Smooth muscle cell (in vitro differentiated cells): ENCODE data around the gene AUNIP. TPM values are rescaled to one million over a fixed set of nuclear protein-coding genes. Genes with fewer than 3 reads are reported as not detected.

Experiments
- DNase-seq: peaks from one replicate; lab custom pipeline; 2025; ENCODE audit not compliant: unreplicated experiment; lab: John Stamatoyannopoulos, UW
- H2AFZ ChIP-seq: fragments of 200-600 bp; sonication (generic); 2 replicates; pipeline ENCODE4 v1.6.0; 2016; ENCODE audit warnings: antibody characterized with exemption, low read depth, mild to moderate bottlenecking
- H3F3A ChIP-seq: fragments of 200-600 bp; sonication (generic); 2 replicates; pipeline ENCODE4 v1.6.0; 2017; ENCODE audit warnings: antibody characterized with exemption, low read depth
- H3K27ac ChIP-seq: fragments of 200-600 bp; sonication (generic); 2 replicates; pipeline ENCODE4 v1.5.1; 2016; ENCODE audit warnings: low read depth, mild to moderate bottlenecking
- H3K27me3 ChIP-seq: fragments of 200-600 bp; sonication (generic); 2 replicates; pipeline ENCODE4 v1.6.1; 2016; ENCODE audit warnings: low read depth, mild to moderate bottlenecking
- H3K36me3 ChIP-seq: fragments of 200-600 bp; sonication (generic); 2 replicates; pipeline ENCODE4 v1.5.1; 2016; ENCODE audit warnings: low read depth
- H3K4me1 ChIP-seq: fragments of 200-600 bp; sonication (generic); 2 replicates; pipeline ENCODE4 v1.5.1; 2016; ENCODE audit warnings: low read depth
- H3K4me2 ChIP-seq: fragments of 200-600 bp; sonication (generic); 2 replicates; pipeline ENCODE4 v1.6.0; 2016; ENCODE audit warnings: mild to moderate bottlenecking
- H3K4me3 ChIP-seq: fragments of 200-600 bp; sonication (generic); 2 replicates; pipeline ENCODE4 v1.5.1; 2016; ENCODE audit warnings: mild to moderate bottlenecking
- H3K79me2 ChIP-seq: fragments of 200-600 bp; sonication (generic); 2 replicates; pipeline ENCODE4 v1.6.0; 2016; ENCODE audit warnings: low read depth, mild to moderate bottlenecking
- H3K9ac ChIP-seq: fragments of 200-600 bp; sonication (generic); 2 replicates; pipeline ENCODE4 v1.6.0; 2016; ENCODE audit warnings: low read depth
- H3K9me3 ChIP-seq: fragments of 200-600 bp; sonication (generic); replicated peaks from 2 replicates; pipeline ENCODE4 v1.5.1; 2016; ENCODE audit warnings: low read depth
- H4K20me1 ChIP-seq: fragments of 200-600 bp; sonication (generic); 2 replicates; pipeline ENCODE4 v1.6.0; 2016; ENCODE audit warnings: low read depth
- CTCF ChIP-seq: fragments of 200-600 bp; sonication (generic); IDR thresholded peaks from 2 replicates; pipeline ENCODE4 v1.5.1; 2017; ENCODE audit warnings: borderline replicate concordance, mild to moderate bottlenecking, antibody characterized with exemption; ENCODE audit not compliant: insufficient read depth, poor library complexity, severe bottlenecking
- WGBS: methylation state at CpG from one replicate; pipeline ENCODE4 v1.1.7; 2016; ENCODE audit warnings: low lambda C conversion rate; 5-methylcytosine and 5-hydroxymethylcytosine counted together
- polyA plus RNA-seq: library from polyadenylated mRNA; unstranded; fragments of >200 nt; fragmentation: Nextera tagmentation; extraction: Ambion mirVana; gene quantifications from 2 replicates; pipeline ENCODE4 v1.2.1, GENCODE V29; 2016
- total RNA-seq: library from RNA; depleted of rRNA; stranded (reverse); fragments of >200 nt; gene quantifications from 2 replicates; pipeline ENCODE4 v1.2.3, GENCODE V29; 2014

AUNIP gene
- total and polyA plus RNA-seq, 2 experiments from 2014 or later, result 0.18 to 1.3 TPM

DNA sequence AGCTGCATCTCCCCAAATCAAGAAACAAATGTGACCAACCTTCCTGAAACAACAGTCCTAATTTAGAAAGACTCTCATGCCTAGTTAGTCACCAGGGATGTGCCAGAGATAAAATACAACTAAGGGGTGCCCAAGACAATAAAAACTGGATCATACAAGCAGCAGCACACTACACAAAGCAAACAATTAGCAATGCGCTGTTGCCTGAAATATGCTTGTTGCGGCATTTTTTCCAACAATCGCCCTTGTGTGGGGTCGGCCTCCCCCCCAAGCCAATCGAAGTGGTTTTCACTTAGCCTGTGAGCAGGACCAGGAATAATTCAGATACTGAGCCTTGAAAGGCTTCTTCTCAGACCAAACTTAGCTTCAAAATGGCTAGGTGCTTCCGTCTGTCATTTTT lies 48.3 kb upstream of the AUNIP start:
- no peaks in the 10 kb centered on the region for H3K9me3 ChIP-seq
- no peak overlapping the region for H3K27ac ChIP-seq

GRCh38 chr1:25906644-25907300 lies 47.5 kb upstream of the AUNIP start:
- TF ChIP-seq CTCF, result no peak
- H3K27ac ChIP-seq, result no peak overlapping the region
- H3K9me3 ChIP-seq, result no peaks in the 10 kb centered on the region
- no peaks in the 10 kb centered on the region for H3K36me3 ChIP-seq
- no peak overlapping the region for H3K9ac ChIP-seq
- no peaks in the 10 kb centered on the region for H3K27me3 ChIP-seq
- peak overlapping the region; percentile 95 for H3K4me2 ChIP-seq
- peaks cover 25% of the 10 kb centered on the region for H4K20me1 ChIP-seq
- peaks cover 26% of the 10 kb centered on the region for H3K79me2 ChIP-seq
- H3F3A ChIP-seq, result peaks cover 6% of the 10 kb centered on the region
- 29% methylated on average over 21 of the region's 34 CpGs for WGBS
- peaks cover 14% of the 10 kb centered on the region for H3K4me1 ChIP-seq
- no peak overlapping the region for H2AFZ ChIP-seq
- peak overlapping the region; percentile 78 for H3K4me3 ChIP-seq
- DNase-seq, result no peak

More for the DNA sequence above, 48.3 kb upstream of the AUNIP start:
- Histone ChIP-seq H3K4me1 (peaks cover 14% of the 10 kb centered on the region), H2AFZ (no peak overlapping the region), H3F3A (peaks cover 8% of the 10 kb centered on the region), H3K9ac (no peak overlapping the region), H4K20me1 (peaks cover 22% of the 10 kb centered on the region), H3K4me2 (no peak overlapping the region), H3K4me3 (no peak overlapping the region), H3K79me2 (peaks cover 26% of the 10 kb centered on the region), H3K27me3 (no peaks in the 10 kb centered on the region), H3K36me3 (no peaks in the 10 kb centered on the region)
- DNase-seq, result no peak
- TF ChIP-seq CTCF, result no peak
- 96% methylated on average over 6 of the region's 6 CpGs for WGBS

DNA sequence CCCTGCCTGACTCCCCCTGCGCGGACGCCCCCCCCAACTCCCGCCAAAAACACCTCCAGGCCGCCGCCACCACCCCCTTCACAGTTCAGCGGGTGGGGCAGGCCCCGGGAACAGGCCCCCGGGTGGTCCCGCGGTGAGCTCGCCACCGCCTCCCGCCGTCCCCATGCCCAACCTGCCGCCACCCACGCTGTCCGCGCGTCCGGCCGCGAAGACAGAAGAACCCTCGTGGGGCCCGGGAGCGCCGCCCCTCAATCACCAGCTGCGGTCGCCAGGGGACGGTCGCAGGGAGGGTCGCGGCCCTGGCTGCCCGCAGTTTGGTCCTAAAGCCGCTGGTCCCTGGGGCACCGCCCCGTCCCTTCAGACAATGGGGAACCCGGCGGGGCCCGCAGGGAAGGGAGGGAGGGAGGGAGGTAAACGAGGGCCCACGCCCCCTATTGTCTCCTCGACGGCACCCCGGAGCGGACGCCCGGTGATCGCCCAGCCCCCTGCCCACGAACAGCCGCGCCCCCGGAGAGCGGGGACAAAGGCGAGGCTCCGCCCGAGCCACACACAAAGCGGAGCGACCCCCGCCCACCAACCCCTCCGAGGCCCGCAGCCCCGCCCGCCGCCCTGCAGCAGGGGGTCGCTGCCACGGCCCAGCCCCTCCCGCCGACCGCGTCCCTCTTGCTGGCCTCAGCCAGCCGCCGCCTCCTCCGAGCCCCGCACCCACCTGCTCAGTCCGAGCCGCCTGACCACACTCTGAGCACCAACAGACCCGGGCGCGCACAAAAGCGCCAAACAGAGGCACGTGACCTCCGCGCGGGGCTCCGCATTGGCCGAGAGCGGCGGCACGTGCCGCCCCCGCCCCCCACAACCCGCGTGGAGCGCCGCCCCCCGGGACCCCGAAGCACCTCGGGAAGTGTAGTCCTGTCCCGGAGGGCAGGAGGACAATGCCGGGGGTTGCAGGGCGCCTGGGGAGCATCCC lies 46.7 kb upstream of the AUNIP start, which contains the start of gene STMN1:
STMN1 (minus strand) TSS at position 740 of the 964 bp plus-strand sequence. CDS start 1,743 bp downstream, outside the sequence.
- Histone ChIP-seq H2AFZ (peak within 1 kb of the TSS; percentile 80), H3K27me3 (no peaks in the 10 kb centered on the region), H3K27ac (no peak within 1 kb of the TSS), H3K9ac (peak within 1 kb of the TSS; percentile 69), H3K79me2 (peaks cover 26% of the 10 kb centered on the region), H3K9me3 (no peaks in the 10 kb centered on the region), H4K20me1 (peaks cover 25% of the 10 kb centered on the region), H3K4me3 (peak within 1 kb of the TSS; percentile 78), H3K4me1 (peaks cover 17% of the 10 kb centered on the region), H3K4me2 (peak within 1 kb of the TSS; percentile 95), H3K36me3 (no peaks in the 10 kb centered on the region), H3F3A (peaks cover 6% of the 10 kb centered on the region)
- 1% methylated on average over 46 of the region's 102 CpGs for whole genome bisulfite sequencing
- no peak for TF ChIP-seq CTCF
- peak; percentile 66 for DNase-seq
